HepG2 (cell line): Measurements from ENCODE around the gene HS3ST5. TPM values are rescaled to one million over a fixed set of nuclear protein-coding genes. Genes with fewer than 3 reads are reported as not detected.

ENCODE experiments used
- ARHGAP35 ChIP-seq: sonication (generic); formaldehyde crosslinking; IDR thresholded peaks from 2 replicates; pipeline ENCODE4 v1.9.0; 2022; ENCODE audit warnings: mild to moderate bottlenecking, inconsistent platforms, moderate library complexity, missing genetic modification reagents, borderline replicate concordance
- CCDC6 ChIP-seq: sonication (generic); formaldehyde crosslinking; IDR thresholded peaks from 2 replicates; pipeline ENCODE4 v1.8.1; 2022; ENCODE audit warnings: mild to moderate bottlenecking, missing genetic modification reagents, moderate library complexity
- FLYWCH1 ChIP-seq: sonication (generic); formaldehyde crosslinking; IDR thresholded peaks from 2 replicates; pipeline ENCODE4 v1.8.1; 2023; ENCODE audit warnings: mild to moderate bottlenecking, missing genetic modification reagents
- FOXA3 ChIP-seq: IDR thresholded peaks from 2 replicates; pipeline ENCODE4 v1.6.1; 2016; ENCODE audit warnings: missing genetic modification reagents, missing compliant biosample characterization
- GATAD2A ChIP-seq: IDR thresholded peaks from 2 replicates; pipeline ENCODE4 v1.6.1; 2016
- IRX3 ChIP-seq: sonication (generic); formaldehyde crosslinking; IDR thresholded peaks from 2 replicates; pipeline ENCODE4 v1.8.1; 2023; ENCODE audit warnings: mild to moderate bottlenecking, low read depth, missing genetic modification reagents, borderline replicate concordance
- KAT8 ChIP-seq: IDR thresholded peaks from 2 replicates; pipeline ENCODE4 v1.6.1; 2016; ENCODE audit warnings: missing genetic modification reagents, missing compliant biosample characterization
- KDM6A ChIP-seq: IDR thresholded peaks from 2 replicates; pipeline ENCODE4 v1.6.1; 2016; ENCODE audit warnings: low read depth
- MED13 ChIP-seq: sonication (generic); formaldehyde crosslinking; IDR thresholded peaks from 2 replicates; pipeline ENCODE4 v1.5.0; 2020; ENCODE audit warnings: missing genetic modification reagents
- MIER3 ChIP-seq: IDR thresholded peaks from 2 replicates; pipeline ENCODE4 v1.6.1; 2016; ENCODE audit warnings: missing compliant biosample characterization, borderline replicate concordance
- NFKBIZ ChIP-seq: IDR thresholded peaks from 2 replicates; pipeline ENCODE4 v1.6.1; 2018; ENCODE audit warnings: missing genetic modification reagents, missing compliant biosample characterization
- NONO ChIP-seq, 2 experiments: fragments of 450-650 bp in 1 of 2; sonication (generic) in 1 of 2; formaldehyde crosslinking in 1 of 2; IDR thresholded peaks in 1 of 2; conservative IDR thresholded peaks in 1 of 2; 2 replicates each; pipeline versions ENCODE4 v1.6.1 to v1.8.0; 2017 to 2022; ENCODE audit warnings: mild to moderate bottlenecking in 1 of 2, missing genetic modification reagents in 1 of 2, moderate library complexity in 1 of 2
- RXRB ChIP-seq: IDR thresholded peaks from 2 replicates; pipeline ENCODE4 v1.6.1; 2016; ENCODE audit warnings: borderline replicate concordance, missing genetic modification reagents, missing compliant biosample characterization
- SIX1 ChIP-seq: sonication (generic); formaldehyde crosslinking; IDR thresholded peaks from 2 replicates; pipeline ENCODE4 v1.4.0; 2020; ENCODE audit warnings: missing genetic modification reagents, borderline replicate concordance
- SOX13 ChIP-seq, 3 experiments: fragments of 450-650 bp in 1 of 3; sonication (generic) in 1 of 3; formaldehyde crosslinking in 1 of 3; IDR thresholded peaks in 2 of 3; conservative IDR thresholded peaks in 1 of 3; 2 replicates each; pipeline versions ENCODE4 v1.5.0 to v1.6.1; 2016 to 2020; ENCODE audit warnings: antibody characterized with exemption in 1 of 3, mild to moderate bottlenecking in 1 of 3, missing compliant biosample characterization in 1 of 3, missing genetic modification reagents in 1 of 3, moderate library complexity in 1 of 3
- SOX6 ChIP-seq, 2 experiments: fragments of 450-650 bp in 1 of 2; sonication (generic) in 1 of 2; formaldehyde crosslinking in 1 of 2; IDR thresholded peaks; 2 replicates each; pipeline versions ENCODE4 v1.4.0 to v1.6.1; 2017 to 2020; ENCODE audit warnings: antibody characterized with exemption in 1 of 2, mild to moderate bottlenecking in 1 of 2, missing genetic modification reagents in 1 of 2
- ZBTB42 ChIP-seq: sonication (generic); formaldehyde crosslinking; IDR thresholded peaks from 2 replicates; pipeline ENCODE4 v1.5.0; 2020; ENCODE audit warnings: mild to moderate bottlenecking, missing genetic modification reagents
- ZNF556 ChIP-seq: sonication (generic); formaldehyde crosslinking; IDR thresholded peaks from 2 replicates; pipeline ENCODE4 v1.4.0; 2020; ENCODE audit warnings: mild to moderate bottlenecking, missing genetic modification reagents, borderline replicate concordance
- ZNF761 ChIP-seq: sonication (generic); formaldehyde crosslinking; conservative IDR thresholded peaks from 2 replicates; pipeline ENCODE4 v1.4.0; 2020; ENCODE audit warnings: mild to moderate bottlenecking, missing genetic modification reagents
- polyA plus RNA-seq, 8 experiments: library from polyadenylated mRNA; depleted of rRNA in 3 of 8; stranded (reverse) in 7 of 8; unstranded in 1 of 8; fragments of >200 nt; fragmentation: Illumina TruSeq in 4 of 8; extraction: Trizol in 4 of 8; gene quantifications; 2 replicates each; pipeline versions ENCODE4 v1.2.1 to v1.2.3, GENCODE V29; 2011 to 2016; ENCODE audit warnings: low read depth in 4 of 8, missing spikeins in 1 of 8, mixed read lengths in 1 of 8; ENCODE audit not compliant: insufficient read depth in 1 of 8
- total RNA-seq, 5 experiments: library from RNA; depleted of rRNA; stranded (reverse); fragments of >200 nt; fragmentation: Illumina TruSeq; extraction: Trizol; gene quantifications; 2 replicates each; pipeline ENCODE4 v1.2.3, GENCODE V29; 2016; ENCODE audit warnings: low read depth in 1 of 5
- TF ChIP-seq, protein P1 (sequence below): sonication (generic); formaldehyde crosslinking; conservative IDR thresholded peaks from 2 replicates; pipeline ENCODE4 v1.4.0; 2020; ENCODE audit warnings: mild to moderate bottlenecking, missing genetic modification reagents, moderate library complexity
- TF ChIP-seq, protein P2 (sequence below): sonication (generic); formaldehyde crosslinking; IDR thresholded peaks from 2 replicates; pipeline ENCODE4 v1.4.0; 2020; ENCODE audit warnings: missing genetic modification reagents
- TF ChIP-seq, protein P3 (sequence below): IDR thresholded peaks from 2 replicates; pipeline ENCODE4 v1.6.1; 2012; ENCODE audit warnings: low read depth, low read length, improper control_type of control experiment

Gene HS3ST5
- total and polyA plus RNA-seq, 2 of the 13 experiments (the other 11 are each of a cell fraction or from before 2014, with no cell fraction given) = 1.1 to 1.6 TPM

DNA sequence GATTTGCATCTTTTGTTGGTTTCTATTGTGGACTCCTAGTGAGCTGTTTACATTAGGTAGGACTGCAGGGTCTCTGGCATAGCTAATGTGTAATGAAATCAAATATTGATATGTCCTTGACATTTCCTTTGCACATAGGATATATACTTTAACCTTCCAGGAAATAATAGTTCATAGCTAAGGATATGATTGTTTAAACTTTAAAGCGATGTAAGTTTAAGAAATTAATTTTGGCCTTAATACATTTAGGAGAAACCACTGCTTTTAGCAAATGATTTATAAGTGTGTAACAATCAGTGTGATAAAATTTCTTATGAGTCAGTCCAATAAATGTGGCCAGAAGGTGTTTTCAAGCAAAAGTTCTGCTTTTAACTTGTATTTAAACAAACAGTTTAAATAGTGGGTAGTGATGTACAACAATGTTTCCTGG, 171.8 kb downstream of the HS3ST5 start (continued):
- TF ChIP-seq FOXA3 (CRISPR knock-in tag) (peak; percentile 94), ZNF761 (CRISPR knock-in tag) (peak; percentile 59; the same call in 1 of the 2 replicates), GATAD2A (peak; percentile 77), SOX13 (IDR thresholded peaks at IDR 0.05) (no peak; the same call in 1 of the 2 replicates), SOX13 (CRISPR knock-in tag; conservative IDR thresholded peaks at IDR 0.05 in 1 of 2, IDR thresholded peaks at IDR 0.05 in 1 of 2) (peak in 1 of 2 experiments; percentile 90; a peak in 2 of 4 replicates), MIER3 (peak; percentile 57; the same call in 1 of the 2 replicates), ZNF556 (no peak), RXRB (CRISPR knock-in tag) (peak; percentile 70; the same call in 1 of the 2 replicates), ZBTB42 (CRISPR knock-in tag) (no peak), CCDC6 (CRISPR knock-in tag) (no peak), SOX6 (IDR thresholded peaks at IDR 0.05) (no peak), SOX6 (CRISPR knock-in tag; IDR thresholded peaks at IDR 0.05) (peak; percentile 81; the same call in 1 of the 2 replicates), FLYWCH1 (no peak), NFKBIZ (CRISPR knock-in tag) (no peak), MED13 (CRISPR knock-in tag) (peak; percentile 70; the same call in 1 of the 2 replicates), ARHGAP35 (no peak), KDM6A (CRISPR knock-in tag) (0 out of 2 replicates have a peak, but pooled peaks have one; percentile 57), IRX3 (CRISPR knock-in tag) (no peak), SIX1 (CRISPR knock-in tag) (peak; percentile 47; the same call in 1 of the 2 replicates), NONO (IDR thresholded peaks at IDR 0.05) (no peak), NONO (CRISPR knock-in tag; conservative IDR thresholded peaks at IDR 0.05) (no peak), KAT8 (CRISPR knock-in tag) (no peak)
- TF ChIP-seq, protein P1, sequence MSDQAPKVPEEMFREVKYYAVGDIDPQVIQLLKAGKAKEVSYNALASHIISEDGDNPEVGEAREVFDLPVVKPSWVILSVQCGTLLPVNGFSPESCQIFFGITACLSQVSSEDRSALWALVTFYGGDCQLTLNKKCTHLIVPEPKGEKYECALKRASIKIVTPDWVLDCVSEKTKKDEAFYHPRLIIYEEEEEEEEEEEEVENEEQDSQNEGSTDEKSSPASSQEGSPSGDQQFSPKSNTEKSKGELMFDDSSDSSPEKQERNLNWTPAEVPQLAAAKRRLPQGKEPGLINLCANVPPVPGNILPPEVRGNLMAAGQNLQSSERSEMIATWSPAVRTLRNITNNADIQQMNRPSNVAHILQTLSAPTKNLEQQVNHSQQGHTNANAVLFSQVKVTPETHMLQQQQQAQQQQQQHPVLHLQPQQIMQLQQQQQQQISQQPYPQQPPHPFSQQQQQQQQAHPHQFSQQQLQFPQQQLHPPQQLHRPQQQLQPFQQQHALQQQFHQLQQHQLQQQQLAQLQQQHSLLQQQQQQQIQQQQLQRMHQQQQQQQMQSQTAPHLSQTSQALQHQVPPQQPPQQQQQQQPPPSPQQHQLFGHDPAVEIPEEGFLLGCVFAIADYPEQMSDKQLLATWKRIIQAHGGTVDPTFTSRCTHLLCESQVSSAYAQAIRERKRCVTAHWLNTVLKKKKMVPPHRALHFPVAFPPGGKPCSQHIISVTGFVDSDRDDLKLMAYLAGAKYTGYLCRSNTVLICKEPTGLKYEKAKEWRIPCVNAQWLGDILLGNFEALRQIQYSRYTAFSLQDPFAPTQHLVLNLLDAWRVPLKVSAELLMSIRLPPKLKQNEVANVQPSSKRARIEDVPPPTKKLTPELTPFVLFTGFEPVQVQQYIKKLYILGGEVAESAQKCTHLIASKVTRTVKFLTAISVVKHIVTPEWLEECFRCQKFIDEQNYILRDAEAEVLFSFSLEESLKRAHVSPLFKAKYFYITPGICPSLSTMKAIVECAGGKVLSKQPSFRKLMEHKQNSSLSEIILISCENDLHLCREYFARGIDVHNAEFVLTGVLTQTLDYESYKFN = peak; percentile 80
- TF ChIP-seq, protein P2, sequence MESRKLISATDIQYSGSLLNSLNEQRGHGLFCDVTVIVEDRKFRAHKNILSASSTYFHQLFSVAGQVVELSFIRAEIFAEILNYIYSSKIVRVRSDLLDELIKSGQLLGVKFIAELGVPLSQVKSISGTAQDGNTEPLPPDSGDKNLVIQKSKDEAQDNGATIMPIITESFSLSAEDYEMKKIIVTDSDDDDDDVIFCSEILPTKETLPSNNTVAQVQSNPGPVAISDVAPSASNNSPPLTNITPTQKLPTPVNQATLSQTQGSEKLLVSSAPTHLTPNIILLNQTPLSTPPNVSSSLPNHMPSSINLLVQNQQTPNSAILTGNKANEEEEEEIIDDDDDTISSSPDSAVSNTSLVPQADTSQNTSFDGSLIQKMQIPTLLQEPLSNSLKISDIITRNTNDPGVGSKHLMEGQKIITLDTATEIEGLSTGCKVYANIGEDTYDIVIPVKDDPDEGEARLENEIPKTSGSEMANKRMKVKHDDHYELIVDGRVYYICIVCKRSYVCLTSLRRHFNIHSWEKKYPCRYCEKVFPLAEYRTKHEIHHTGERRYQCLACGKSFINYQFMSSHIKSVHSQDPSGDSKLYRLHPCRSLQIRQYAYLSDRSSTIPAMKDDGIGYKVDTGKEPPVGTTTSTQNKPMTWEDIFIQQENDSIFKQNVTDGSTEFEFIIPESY = no peak
- TF ChIP-seq, protein P3, sequence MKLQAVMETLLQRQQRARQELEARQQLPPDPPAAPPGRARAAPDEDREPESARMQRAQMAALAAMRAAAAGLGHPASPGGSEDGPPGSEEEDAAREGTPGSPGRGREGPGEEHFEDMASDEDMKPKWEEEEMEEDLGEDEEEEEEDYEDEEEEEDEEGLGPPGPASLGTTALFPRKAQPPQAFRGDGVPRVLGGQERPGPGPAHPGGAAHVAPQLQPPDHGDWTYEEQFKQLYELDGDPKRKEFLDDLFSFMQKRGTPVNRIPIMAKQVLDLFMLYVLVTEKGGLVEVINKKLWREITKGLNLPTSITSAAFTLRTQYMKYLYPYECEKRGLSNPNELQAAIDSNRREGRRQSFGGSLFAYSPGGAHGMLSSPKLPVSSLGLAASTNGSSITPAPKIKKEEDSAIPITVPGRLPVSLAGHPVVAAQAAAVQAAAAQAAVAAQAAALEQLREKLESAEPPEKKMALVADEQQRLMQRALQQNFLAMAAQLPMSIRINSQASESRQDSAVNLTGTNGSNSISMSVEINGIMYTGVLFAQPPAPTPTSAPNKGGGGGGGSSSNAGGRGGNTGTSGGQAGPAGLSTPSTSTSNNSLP = peak; percentile 88; the same call in 1 of the 2 replicates
